Natural killer cell (primary cell): Measurements from ENCODE around the gene TMIE. TPM values are rescaled to one million over a fixed set of nuclear protein-coding genes. Genes with fewer than 3 reads are reported as not detected.
A peak's percentile ranks its signal among the peaks of the same experiment; 100 is the strongest.

Experiments
- ATAC-seq, 3 donors: fragments of 150-1000 bp in 2 of 3; fragments of 200-7000 bp in 1 of 3; cut with Tn5 transposase; 1 replicate in 1 of 3; 2 replicates in 2 of 3; pipeline ENCODE4 v1.10.0; 2021; ENCODE audit warnings: mild to moderate bottlenecking in 2 of 3, moderate library complexity in 2 of 3
- DNase-seq, 2 donors: peaks; one replicate each; pipeline versions ENCODE4 v3.0.0 to v3.0.0-alpha.2; 2013 to 2021; ENCODE audit warnings: mixed read lengths in 1 of 2
- H3K27ac ChIP-seq: one replicate; pipeline ENCODE4 v1.5.1; 2013; ENCODE audit warnings: mild to moderate bottlenecking, low read length
- H3K27me3 ChIP-seq: one replicate; pipeline ENCODE4 v1.6.1; 2013; ENCODE audit warnings: low read length; ENCODE audit not compliant: control insufficient read depth, insufficient read depth
- H3K36me3 ChIP-seq: one replicate; pipeline ENCODE4 v1.6.1; 2013; ENCODE audit warnings: low read length; ENCODE audit not compliant: control insufficient read depth, insufficient read depth
- H3K4me1 ChIP-seq: one replicate; pipeline ENCODE4 v1.6.1; 2013; ENCODE audit warnings: low read length; ENCODE audit not compliant: control insufficient read depth, insufficient read depth
- H3K4me3 ChIP-seq: one replicate; pipeline ENCODE4 v1.5.1; 2013; ENCODE audit warnings: low read length
- H3K9me3 ChIP-seq: one replicate; pipeline ENCODE4 v1.6.1; 2013; ENCODE audit warnings: low read length; ENCODE audit not compliant: control insufficient read depth, insufficient read depth
- H3K27ac Mint-ChIP-seq, 2 donors: one replicate each; pipeline ENCODE4 v1.8.0; 2022; ENCODE audit warnings: mild to moderate bottlenecking in 2 of 2, mixed read lengths in 2 of 2, moderate library complexity in 1 of 2
- H3K27me3 Mint-ChIP-seq, 2 donors: one replicate each; pipeline ENCODE4 v1.8.0; 2022; ENCODE audit warnings: low read depth in 2 of 2, mixed read lengths in 2 of 2
- H3K36me3 Mint-ChIP-seq: one replicate; pipeline ENCODE4 v1.8.0; 2022; ENCODE audit warnings: mixed read lengths
- H3K4me1 Mint-ChIP-seq, 2 donors: one replicate each; pipeline ENCODE4 v1.8.0; 2022; ENCODE audit warnings: mixed read lengths in 2 of 2
- H3K4me3 Mint-ChIP-seq: one replicate; pipeline ENCODE4 v1.8.0; 2022; ENCODE audit warnings: mild to moderate bottlenecking, moderate library complexity, mixed read lengths
- H3K9me3 Mint-ChIP-seq, 2 donors: one replicate each; pipeline ENCODE4 v1.8.0; 2022; ENCODE audit warnings: mixed read lengths in 2 of 2
- WGBS: methylation state at CpG from one replicate; pipeline ENCODE4 v1.1.7; 2013; ENCODE audit warnings: missing lambda C conversion rate; ENCODE audit not compliant: insufficient coverage; 5-methylcytosine and 5-hydroxymethylcytosine counted together
- intact Hi-C: fragments of 100-400 bp; cut with micrococcal nuclease; formaldehyde crosslinking; loops from one replicate; pipeline ENCODE4 v1.14.2; 2022
- total RNA-seq, 4 donors: library from RNA; stranded (reverse); fragments of 120-200 nt in 1 of 4; gene quantifications; one replicate each; pipeline versions ENCODE4 v1.2.3 to v1.2.4, GENCODE V29; 2013 to 2022
- TF ChIP-seq, protein P1 (sequence below): fragments of 200-600 bp; IDR thresholded peaks from one replicate; pipeline ENCODE4 v1.8.0; 2022; ENCODE audit warnings: antibody characterized with exemption

Gene TMIE
- total RNA-seq, 3 donors from 2014 or later (not counting 1 experiment from before 2014, with no cell fraction given): not detected

DNA sequence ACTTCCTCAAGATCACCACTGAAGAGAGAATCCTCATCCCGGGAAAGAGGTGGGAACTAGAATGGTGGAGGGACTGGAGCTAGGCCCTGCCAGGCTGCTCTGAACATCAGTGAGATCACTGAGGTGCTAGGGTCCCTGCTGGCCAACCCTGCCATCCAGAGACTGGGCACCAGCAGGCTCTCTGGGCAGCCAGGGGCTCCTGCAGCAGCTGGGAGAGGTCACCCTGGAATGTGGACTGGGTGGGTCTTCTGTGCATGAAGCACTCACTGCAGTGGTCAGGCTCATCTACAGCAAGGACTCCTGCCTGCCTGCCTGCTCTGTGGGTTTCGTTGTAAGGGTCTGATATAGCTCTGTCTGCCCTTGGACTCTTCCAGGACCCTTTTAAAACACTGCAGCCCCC is 32.6 kb upstream of the TMIE start:
- ATAC-seq: no peak
- intact Hi-C loops: no loop called here
- no peak for DNase-seq
- no peak overlapping the region for H3K27ac Mint-ChIP-seq
- H3K27me3 Mint-ChIP-seq: peaks cover 0 to 4% of the 10 kb centered on the region in 2 donors
- 86% methylated on average over 2 of the region's 2 CpGs for WGBS
- H3K27me3 ChIP-seq: no peaks in the 10 kb centered on the region
- H3K36me3 ChIP-seq: no peaks in the 10 kb centered on the region
- H3K4me3 ChIP-seq: no peak overlapping the region
- no peaks in the 10 kb centered on the region for H3K9me3 ChIP-seq
- no peaks in the 10 kb centered on the region for H3K36me3 Mint-ChIP-seq
- H3K4me3 Mint-ChIP-seq: no peak overlapping the region
- no peaks in the 10 kb centered on the region for H3K9me3 Mint-ChIP-seq
- no peak overlapping the region for H3K27ac ChIP-seq
- no peaks in the 10 kb centered on the region for H3K4me1 ChIP-seq
- no peaks in the 10 kb centered on the region for H3K4me1 Mint-ChIP-seq
- TF ChIP-seq, protein P1, sequence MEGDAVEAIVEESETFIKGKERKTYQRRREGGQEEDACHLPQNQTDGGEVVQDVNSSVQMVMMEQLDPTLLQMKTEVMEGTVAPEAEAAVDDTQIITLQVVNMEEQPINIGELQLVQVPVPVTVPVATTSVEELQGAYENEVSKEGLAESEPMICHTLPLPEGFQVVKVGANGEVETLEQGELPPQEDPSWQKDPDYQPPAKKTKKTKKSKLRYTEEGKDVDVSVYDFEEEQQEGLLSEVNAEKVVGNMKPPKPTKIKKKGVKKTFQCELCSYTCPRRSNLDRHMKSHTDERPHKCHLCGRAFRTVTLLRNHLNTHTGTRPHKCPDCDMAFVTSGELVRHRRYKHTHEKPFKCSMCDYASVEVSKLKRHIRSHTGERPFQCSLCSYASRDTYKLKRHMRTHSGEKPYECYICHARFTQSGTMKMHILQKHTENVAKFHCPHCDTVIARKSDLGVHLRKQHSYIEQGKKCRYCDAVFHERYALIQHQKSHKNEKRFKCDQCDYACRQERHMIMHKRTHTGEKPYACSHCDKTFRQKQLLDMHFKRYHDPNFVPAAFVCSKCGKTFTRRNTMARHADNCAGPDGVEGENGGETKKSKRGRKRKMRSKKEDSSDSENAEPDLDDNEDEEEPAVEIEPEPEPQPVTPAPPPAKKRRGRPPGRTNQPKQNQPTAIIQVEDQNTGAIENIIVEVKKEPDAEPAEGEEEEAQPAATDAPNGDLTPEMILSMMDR: no peak

DNA sequence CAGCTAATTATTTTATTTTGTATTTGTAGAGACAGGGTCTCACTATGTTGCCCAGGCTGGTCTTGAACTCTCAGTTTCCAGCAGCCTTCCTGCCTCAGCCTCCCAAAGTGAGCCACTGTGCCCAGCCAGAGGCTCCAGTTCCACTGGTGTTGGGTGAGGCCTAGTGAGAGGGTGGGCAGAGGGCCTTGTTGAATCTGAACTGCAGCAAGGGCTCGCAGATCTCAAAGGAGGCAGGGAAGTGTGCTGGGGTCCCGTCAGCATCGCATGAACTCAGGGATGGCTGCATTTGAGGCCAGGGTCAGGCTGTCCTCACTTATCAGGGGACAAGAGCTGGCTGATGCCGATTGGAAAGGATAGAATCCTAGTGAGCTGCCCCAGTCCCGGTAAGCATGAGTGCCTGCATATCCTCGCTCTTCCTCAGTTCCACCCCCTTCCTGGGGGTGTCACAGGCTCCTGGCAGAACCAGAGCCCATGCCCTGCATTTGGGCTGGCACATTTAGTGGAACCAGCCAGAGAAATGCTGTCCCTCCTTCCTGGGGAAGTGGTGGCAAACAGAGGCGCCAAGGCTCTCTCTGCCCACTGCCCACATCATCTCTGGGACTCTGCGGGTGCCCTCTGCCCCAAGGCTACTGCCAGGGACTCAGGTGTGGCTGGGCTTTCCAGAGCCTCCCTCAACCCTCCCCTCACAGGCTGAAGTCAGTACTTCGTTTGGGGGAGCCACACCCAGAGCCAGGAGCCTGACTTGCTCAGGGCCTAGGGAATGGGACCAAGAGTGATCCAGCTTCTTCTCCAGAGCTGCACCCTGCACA is 31.8 kb upstream of the TMIE start:
- H3K9me3 Mint-ChIP-seq: no peaks in the 10 kb centered on the region
- H3K36me3 Mint-ChIP-seq: no peaks in the 10 kb centered on the region
- H3K27me3 Mint-ChIP-seq: peaks cover 0 to 4% of the 10 kb centered on the region in 2 donors
- H3K4me3 Mint-ChIP-seq: no peak overlapping the region
- ATAC-seq (no peak), DNase-seq (no peak)
- intact Hi-C loops: no loop called here
- TF ChIP-seq, protein P1: no peak
- Histone ChIP-seq H3K9me3 (no peaks in the 10 kb centered on the region), H3K27ac (no peak overlapping the region), H3K27me3 (no peaks in the 10 kb centered on the region), H3K4me1 (no peaks in the 10 kb centered on the region), H3K4me3 (no peak overlapping the region), H3K36me3 (no peaks in the 10 kb centered on the region)
- H3K27ac Mint-ChIP-seq: no peak overlapping the region
- WGBS: 88% methylated on average over 9 of the region's 9 CpGs
- H3K4me1 Mint-ChIP-seq: no peaks in the 10 kb centered on the region

GRCh38 chr3:46670000-46670890 is 30.9 kb upstream of the TMIE start:
- Histone ChIP-seq H3K27me3 (no peaks in the 10 kb centered on the region), H3K4me3 (no peak overlapping the region), H3K27ac (no peak overlapping the region), H3K9me3 (no peaks in the 10 kb centered on the region), H3K36me3 (no peaks in the 10 kb centered on the region), H3K4me1 (no peaks in the 10 kb centered on the region)
- peaks cover 0 to 4% of the 10 kb centered on the region in 2 donors for H3K27me3 Mint-ChIP-seq
- no peaks in the 10 kb centered on the region for H3K36me3 Mint-ChIP-seq
- H3K27ac Mint-ChIP-seq: no peak overlapping the region
- H3K9me3 Mint-ChIP-seq: no peaks in the 10 kb centered on the region
- no peak for ATAC-seq
- intact Hi-C loops: no loop called here
- TF ChIP-seq, protein P1: no peak
- no peak overlapping the region for H3K4me3 Mint-ChIP-seq
- no peaks in the 10 kb centered on the region for H3K4me1 Mint-ChIP-seq
- WGBS: 83% methylated on average over 16 of the region's 17 CpGs
- DNase-seq: peak in 1 of 2 donors; percentile 9
